Ishikawa (cell line): Measurements from ENCODE around the gene UBE2I.

Experiments used
- CEBPB ChIP-seq: IDR thresholded peaks from 2 replicates; pipeline ENCODE4 v1.6.1; 2012
- CREB1 ChIP-seq: IDR thresholded peaks from 2 replicates; pipeline ENCODE4 v1.6.1; 2012; ENCODE audit warnings: low read depth
- EGR1 ChIP-seq: IDR thresholded peaks from 2 replicates; pipeline ENCODE4 v1.6.1; 2012
- EP300 ChIP-seq: IDR thresholded peaks from 2 replicates; pipeline ENCODE4 v1.6.1; 2012; ENCODE audit warnings: borderline replicate concordance
- FOXM1 ChIP-seq: IDR thresholded peaks from 2 replicates; pipeline ENCODE4 v1.6.1; 2012; ENCODE audit warnings: low read depth, borderline replicate concordance
- NFIC ChIP-seq: IDR thresholded peaks from 2 replicates; pipeline ENCODE4 v1.6.1; 2012
- RAD21 ChIP-seq: IDR thresholded peaks from 2 replicates; pipeline ENCODE4 v1.6.1; 2012; ENCODE audit warnings: low read depth
- REST ChIP-seq: IDR thresholded peaks from 2 replicates; pipeline ENCODE4 v1.6.1; 2012; ENCODE audit warnings: low read depth, mild to moderate bottlenecking
- TAF1 ChIP-seq: IDR thresholded peaks from 2 replicates; pipeline ENCODE4 v1.6.1; 2012; ENCODE audit warnings: low read depth, mild to moderate bottlenecking
- TCF12 ChIP-seq: IDR thresholded peaks from 2 replicates; pipeline ENCODE4 v1.6.1; 2012; ENCODE audit warnings: low read depth
- TEAD4 ChIP-seq: IDR thresholded peaks from 2 replicates; pipeline ENCODE4 v1.6.1; 2012
- USF1 ChIP-seq: IDR thresholded peaks from 2 replicates; pipeline ENCODE4 v1.6.1; 2012
- YY1 ChIP-seq: IDR thresholded peaks from 2 replicates; pipeline ENCODE4 v1.6.1; 2012; ENCODE audit warnings: low read depth
- ZBTB7A ChIP-seq: IDR thresholded peaks from 2 replicates; pipeline ENCODE4 v1.6.1; 2012; ENCODE audit warnings: low read depth
- TF ChIP-seq, protein P1 (sequence below): IDR thresholded peaks from 2 replicates; pipeline ENCODE4 v1.6.1; 2012

The UBE2I gene

DNA sequence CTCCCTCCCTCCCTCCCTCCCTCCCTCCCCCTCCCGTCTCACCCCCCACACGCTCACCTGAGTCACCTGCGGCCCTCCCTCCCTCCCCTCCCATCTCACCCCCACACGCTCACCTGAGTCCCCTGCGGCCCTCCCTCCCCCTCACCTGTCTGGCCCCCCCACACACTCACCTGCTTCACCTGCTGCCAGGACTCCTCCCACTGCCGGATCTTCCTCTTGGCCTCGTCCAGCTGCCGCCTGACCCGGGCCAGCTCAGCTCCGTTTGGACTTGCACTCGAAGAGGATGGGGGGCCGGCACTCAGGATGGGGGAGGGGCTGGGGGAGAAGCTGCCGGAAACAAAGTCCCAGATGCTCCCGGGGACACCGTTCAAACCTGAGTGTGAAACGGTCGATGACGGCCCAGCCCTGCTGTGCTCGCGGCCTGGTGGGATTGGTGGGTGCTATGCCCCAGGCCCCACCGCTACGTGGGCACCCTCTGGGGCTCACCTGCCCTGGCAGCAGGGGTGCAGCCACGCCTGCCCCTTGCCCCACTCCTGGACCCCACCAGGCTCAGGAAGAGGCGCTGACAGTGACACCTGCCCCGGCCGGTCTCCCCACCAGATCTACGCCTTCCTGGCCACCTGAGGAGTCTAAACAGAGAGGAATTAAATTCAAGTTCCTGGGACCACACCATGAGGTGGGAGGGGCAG lies 58.2 kb downstream of the UBE2I start:
- no peak for TF ChIP-seq CEBPB
- TF ChIP-seq CREB1, result no peak
- TF ChIP-seq, protein P1, sequence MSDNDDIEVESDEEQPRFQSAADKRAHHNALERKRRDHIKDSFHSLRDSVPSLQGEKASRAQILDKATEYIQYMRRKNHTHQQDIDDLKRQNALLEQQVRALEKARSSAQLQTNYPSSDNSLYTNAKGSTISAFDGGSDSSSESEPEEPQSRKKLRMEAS, result no peak
- no peak for TF ChIP-seq TAF1
- no peak for TF ChIP-seq FOXM1
- TF ChIP-seq EGR1, result no peak
- TF ChIP-seq REST, result no peak
- no peak for TF ChIP-seq TCF12
- TF ChIP-seq EP300, result no peak
- TF ChIP-seq USF1, result no peak
- no peak for TF ChIP-seq RAD21
- no peak for TF ChIP-seq NFIC
- TF ChIP-seq TEAD4, result no peak
- TF ChIP-seq ZBTB7A, result no peak

DNA sequence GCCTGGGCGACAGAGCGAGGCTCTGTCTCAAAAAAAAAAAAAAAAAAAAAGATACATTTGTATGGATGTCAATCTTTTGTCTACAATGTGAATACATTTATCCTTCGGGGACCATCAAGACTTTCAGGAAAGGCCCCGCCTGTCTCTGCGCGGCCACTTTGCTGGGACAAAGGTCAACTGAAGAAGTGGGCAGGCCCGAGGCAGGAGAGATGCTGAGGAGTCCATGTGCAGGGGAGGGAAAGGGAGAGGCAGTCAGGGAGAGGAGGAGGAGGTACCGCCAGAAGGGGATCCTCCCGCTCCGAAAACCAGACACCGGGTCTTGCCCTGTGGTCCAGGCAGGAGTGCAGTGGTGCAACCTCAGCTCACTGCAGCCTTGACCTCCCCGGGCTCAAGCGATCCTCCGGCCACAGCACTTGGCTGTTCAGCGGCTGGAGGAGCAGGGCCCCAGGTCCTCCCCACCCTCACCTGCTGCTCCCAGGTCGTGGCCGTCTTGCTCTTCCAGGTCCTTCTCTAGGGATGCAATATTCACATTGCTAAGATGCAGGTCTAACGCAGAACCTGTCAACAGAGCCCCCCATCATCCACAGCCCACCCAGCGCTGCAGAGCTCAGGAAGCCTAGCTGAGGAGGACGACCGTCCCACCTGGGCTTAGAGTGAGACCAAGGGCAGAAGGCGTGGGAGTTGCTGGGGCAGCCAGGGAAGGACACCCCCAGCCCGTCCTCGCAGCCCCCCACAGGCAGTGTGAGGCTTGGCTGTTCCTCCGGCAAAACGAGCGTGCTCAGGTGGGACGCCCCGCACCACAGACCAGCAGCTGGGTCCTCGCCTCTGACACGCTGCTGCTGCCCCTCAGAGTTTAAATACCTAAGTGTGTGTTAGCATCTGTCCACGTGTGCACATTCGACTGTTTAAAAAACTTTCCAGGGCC lies 61.9 kb downstream of the UBE2I start:
- no peak for TF ChIP-seq TAF1
- no peak for TF ChIP-seq YY1
- no peak for TF ChIP-seq CREB1
- no peak for TF ChIP-seq NFIC
- TF ChIP-seq RAD21, result no peak
- TF ChIP-seq REST, result no peak
- no peak for TF ChIP-seq TCF12
- TF ChIP-seq EGR1, result no peak
- TF ChIP-seq EP300, result no peak
- no peak for TF ChIP-seq USF1

GRCh38 chr16:1372292-1372950 lies 63.0 kb downstream of the UBE2I start:
- no peak for TF ChIP-seq NFIC
- no peak for TF ChIP-seq YY1
- TF ChIP-seq ZBTB7A, result no peak
- no peak for TF ChIP-seq EGR1
- TF ChIP-seq EP300, result no peak
- no peak for TF ChIP-seq CREB1
- TF ChIP-seq TCF12, result no peak
- TF ChIP-seq TAF1, result no peak
- TF ChIP-seq REST, result no peak
- TF ChIP-seq CEBPB, result no peak
- no peak for TF ChIP-seq USF1
- no peak for TF ChIP-seq TEAD4
- TF ChIP-seq, protein P1, result no peak
